ENCODE measurements around the gene PCNX4.

PCNX4 gene

GRCh38 chr14:60214415-60215126 lies 122.8 kb downstream of the PCNX4 start:
- H3K27me3 ChIP-seq (ENCODE audit: insufficient read depth, low read length, poor library complexity) = peaks cover 7% of the 10 kb centered on the region
- H2AFZ ChIP-seq (ENCODE audit: low read depth, low read length) = no peak overlapping the region
- TF ChIP-seq CTCF (IDR thresholded peaks at IDR 0.05; ENCODE audit: borderline replicate concordance, extremely low read depth, low read length, poor library complexity, severe bottlenecking) (no peak), EZH2 (IDR thresholded peaks at IDR 0.05; ENCODE audit: borderline replicate concordance, low read depth, low read length, severe bottlenecking) (no peak)
- no peak for ATAC-seq (ENCODE audit: insufficient read depth, low read depth)
- H3K4me2 ChIP-seq (ENCODE audit: insufficient read depth, low read length) = no peak overlapping the region
- H3K27ac ChIP-seq (ENCODE audit: low read length) = no peak overlapping the region
- H3K9me3 ChIP-seq (ENCODE audit: insufficient read depth, low read length, severe bottlenecking) = no peaks in the 10 kb centered on the region
- no peak overlapping the region for H3K4me3 ChIP-seq (ENCODE audit: low read depth in 1 of 2, low read length in 2 of 2)
- no peaks in the 10 kb centered on the region for H4K20me1 ChIP-seq (ENCODE audit: insufficient read depth, low read length)
- no peaks in the 10 kb centered on the region for H3K36me3 ChIP-seq (ENCODE audit: insufficient read depth, low read length)
- no peaks in the 10 kb centered on the region for H3K4me1 ChIP-seq (ENCODE audit: insufficient read depth, low read length)
- H3K9ac ChIP-seq (ENCODE audit: low read depth, low read length) = no peak overlapping the region
- DNase-seq = no peak
- H3K79me2 ChIP-seq (ENCODE audit: insufficient read depth, low read length) = no peaks in the 10 kb centered on the region

GRCh38 chr14:60215127-60215444 lies 123.4 kb downstream of the PCNX4 start:
- H3K27ac ChIP-seq (ENCODE audit: low read length) = no peak overlapping the region
- no peaks in the 10 kb centered on the region for H4K20me1 ChIP-seq (ENCODE audit: insufficient read depth, low read length)
- peaks cover 4% of the 10 kb centered on the region for H3K27me3 ChIP-seq (ENCODE audit: insufficient read depth, low read length, poor library complexity)
- H3K36me3 ChIP-seq (ENCODE audit: insufficient read depth, low read length) = no peaks in the 10 kb centered on the region
- no peak overlapping the region for H2AFZ ChIP-seq (ENCODE audit: low read depth, low read length)
- DNase-seq (no peak), ATAC-seq (ENCODE audit: insufficient read depth, low read depth) (no peak)
- H3K9ac ChIP-seq (ENCODE audit: low read depth, low read length) = no peak overlapping the region
- TF ChIP-seq EZH2 (IDR thresholded peaks at IDR 0.05; ENCODE audit: borderline replicate concordance, low read depth, low read length, severe bottlenecking) (no peak), CTCF (IDR thresholded peaks at IDR 0.05; ENCODE audit: borderline replicate concordance, extremely low read depth, low read length, poor library complexity, severe bottlenecking) (no peak)
- H3K4me3 ChIP-seq (ENCODE audit: low read depth in 1 of 2, low read length in 2 of 2) = no peak overlapping the region
- H3K4me2 ChIP-seq (ENCODE audit: insufficient read depth, low read length) = no peak overlapping the region
- H3K9me3 ChIP-seq (ENCODE audit: insufficient read depth, low read length, severe bottlenecking) = no peaks in the 10 kb centered on the region
- H3K79me2 ChIP-seq (ENCODE audit: insufficient read depth, low read length) = no peaks in the 10 kb centered on the region
- H3K4me1 ChIP-seq (ENCODE audit: insufficient read depth, low read length) = no peaks in the 10 kb centered on the region

DNA sequence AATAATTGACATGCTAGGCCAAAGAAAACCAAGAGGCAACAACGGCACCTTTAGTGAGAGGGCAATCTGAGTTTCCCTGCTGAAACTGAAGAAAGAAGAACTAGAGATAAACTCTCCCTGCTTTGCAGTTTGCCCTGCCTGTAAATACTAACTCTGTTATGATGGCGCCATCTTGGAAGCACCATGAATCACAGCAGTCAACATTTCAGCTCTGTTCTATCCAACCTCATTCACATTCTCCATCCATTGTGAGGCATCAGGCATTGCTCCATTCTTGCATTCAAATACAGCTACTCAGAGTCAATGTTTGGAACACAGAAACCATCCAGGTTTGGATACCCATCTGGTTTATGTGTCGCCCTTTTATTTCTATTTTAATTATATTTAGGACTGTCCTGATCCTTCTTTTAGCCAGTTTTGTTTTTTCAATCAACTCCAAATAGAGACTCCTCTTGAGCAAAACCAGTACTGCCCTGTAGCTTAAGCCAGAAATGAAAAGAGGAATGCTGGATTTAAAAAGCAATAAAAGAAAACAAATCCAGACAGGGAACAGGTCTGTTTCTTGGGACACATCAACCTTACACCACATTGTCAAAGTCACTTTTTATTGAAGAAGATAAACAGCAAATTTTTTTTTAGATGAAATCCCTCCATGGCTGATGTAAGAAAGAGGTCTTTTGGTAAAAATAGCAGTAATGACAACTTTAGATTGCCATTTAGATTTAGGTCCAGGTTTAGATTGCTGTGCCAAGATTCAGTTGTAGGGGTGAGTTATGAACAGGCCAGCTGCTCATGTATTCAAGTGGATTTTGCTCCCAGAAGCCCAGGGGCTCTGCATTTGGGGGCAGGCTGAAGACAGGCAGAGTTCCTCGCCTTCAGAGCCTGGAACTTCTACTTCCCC lies 124.0 kb downstream of the PCNX4 start:
- no peak for DNase-seq
- H4K20me1 ChIP-seq (ENCODE audit: insufficient read depth, low read length) = no peaks in the 10 kb centered on the region
- H3K27me3 ChIP-seq (ENCODE audit: insufficient read depth, low read length, poor library complexity) = peaks cover 4% of the 10 kb centered on the region
- no peaks in the 10 kb centered on the region for H3K79me2 ChIP-seq (ENCODE audit: insufficient read depth, low read length)
- no peaks in the 10 kb centered on the region for H3K36me3 ChIP-seq (ENCODE audit: insufficient read depth, low read length)
- H3K4me1 ChIP-seq (ENCODE audit: insufficient read depth, low read length) = no peaks in the 10 kb centered on the region
- H3K4me3 ChIP-seq (ENCODE audit: low read depth in 1 of 2, low read length in 2 of 2) = no peak overlapping the region
- no peak for TF ChIP-seq EZH2 (IDR thresholded peaks at IDR 0.05; ENCODE audit: borderline replicate concordance, low read depth, low read length, severe bottlenecking)
- TF ChIP-seq CTCF (IDR thresholded peaks at IDR 0.05; ENCODE audit: borderline replicate concordance, extremely low read depth, low read length, poor library complexity, severe bottlenecking) = no peak
- H2AFZ ChIP-seq (ENCODE audit: low read depth, low read length) = no peak overlapping the region
- H3K27ac ChIP-seq (ENCODE audit: low read length) = no peak overlapping the region
- no peak for ATAC-seq (ENCODE audit: insufficient read depth, low read depth)
- no peak overlapping the region for H3K4me2 ChIP-seq (ENCODE audit: insufficient read depth, low read length)
- no peaks in the 10 kb centered on the region for H3K9me3 ChIP-seq (ENCODE audit: insufficient read depth, low read length, severe bottlenecking)
- no peak overlapping the region for H3K9ac ChIP-seq (ENCODE audit: low read depth, low read length)
